HEK293 (cell line): ENCODE data around the gene RABEPK.

ENCODE experiments used
- HOXA7 ChIP-seq: sonication (generic); formaldehyde crosslinking; IDR thresholded peaks from 2 replicates; pipeline ENCODE4 v1.8.1; 2022; ENCODE audit warnings: missing genetic modification reagents, borderline replicate concordance
- MYNN ChIP-seq: fragments of 450-650 bp; formaldehyde crosslinking; IDR thresholded peaks from 2 replicates; pipeline ENCODE4 v1.5.1; 2016; ENCODE audit warnings: missing biosample characterization, missing genetic modification characterization, borderline replicate concordance
- SCRT2 ChIP-seq: fragments of 450-650 bp; formaldehyde crosslinking; IDR thresholded peaks from 2 replicates; pipeline ENCODE4 v1.5.1; 2016; ENCODE audit warnings: missing biosample characterization, missing genetic modification characterization
- TCF7L2 ChIP-seq: IDR thresholded peaks from 2 replicates; pipeline ENCODE4 v1.6.1; 2011; ENCODE audit warnings: low read depth, mild to moderate bottlenecking, inconsistent platforms, low read length, moderate library complexity, borderline replicate concordance
- ZNF23 ChIP-seq: fragments of 450-650 bp; formaldehyde crosslinking; IDR thresholded peaks from 2 replicates; pipeline ENCODE4 v1.5.1; 2016; ENCODE audit warnings: missing biosample characterization, missing genetic modification characterization, borderline replicate concordance
- ZNF274 ChIP-seq, 2 experiments: fragments of 200-500 bp in 1 of 2; fragments of 450-650 bp in 1 of 2; sonication (Bioruptor generic) in 1 of 2; formaldehyde crosslinking in 1 of 2; IDR thresholded peaks; 2 replicates each; pipeline versions ENCODE4 v1.5.1 to v1.6.1; 2014 to 2016; ENCODE audit warnings: borderline replicate concordance in 1 of 2, inconsistent platforms in 1 of 2, low read length in 1 of 2, missing biosample characterization in 1 of 2, missing genetic modification characterization in 1 of 2
- ZNF48 ChIP-seq: fragments of 450-650 bp; formaldehyde crosslinking; IDR thresholded peaks from 2 replicates; pipeline ENCODE4 v1.5.1; 2016; ENCODE audit warnings: missing biosample characterization, missing genetic modification characterization
- TF ChIP-seq, protein P1 (sequence below): fragments of 450-650 bp; formaldehyde crosslinking; IDR thresholded peaks from 2 replicates; pipeline ENCODE4 v1.5.1; 2016; ENCODE audit warnings: missing biosample characterization, missing genetic modification characterization
- TF ChIP-seq, protein P2 (sequence below): fragments of 450-650 bp; formaldehyde crosslinking; IDR thresholded peaks from 2 replicates; pipeline ENCODE4 v1.5.1; 2016; ENCODE audit warnings: missing biosample characterization, missing genetic modification characterization

DNA sequence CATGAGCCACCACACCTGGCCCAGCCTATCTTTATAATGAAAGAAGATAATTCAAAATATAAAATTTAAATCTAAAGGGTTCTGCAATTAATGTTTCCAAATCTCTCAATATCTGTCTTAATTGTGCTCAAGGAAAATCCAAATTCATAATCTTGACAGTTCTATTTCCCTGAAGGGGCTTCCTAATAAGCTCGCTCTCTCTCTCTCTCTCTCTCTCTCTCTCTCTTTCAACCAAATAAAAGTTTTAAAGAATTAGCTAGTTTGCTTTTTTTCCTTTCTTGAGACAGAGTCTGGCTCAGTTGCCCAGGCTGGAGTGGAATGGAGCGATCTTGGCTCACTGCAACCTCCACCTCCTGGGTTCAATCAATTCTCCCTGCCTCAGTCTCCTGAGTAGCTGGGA is 43.8 kb upstream of the RABEPK start:
- TF ChIP-seq ZNF48 (tag by site-specific recombination) (no peak), ZNF274 (IDR thresholded peaks at IDR 0.05; ENCODE audit: low read length) (no peak), ZNF274 (tag by site-specific recombination; IDR thresholded peaks at IDR 0.05; ENCODE audit: borderline replicate concordance) (no peak), TCF7L2 (no peak), HOXA7 (CRISPR knock-in tag) (no peak), ZNF23 (tag by site-specific recombination) (no peak), SCRT2 (tag by site-specific recombination) (no peak), MYNN (tag by site-specific recombination) (no peak)
- TF ChIP-seq, protein P1, sequence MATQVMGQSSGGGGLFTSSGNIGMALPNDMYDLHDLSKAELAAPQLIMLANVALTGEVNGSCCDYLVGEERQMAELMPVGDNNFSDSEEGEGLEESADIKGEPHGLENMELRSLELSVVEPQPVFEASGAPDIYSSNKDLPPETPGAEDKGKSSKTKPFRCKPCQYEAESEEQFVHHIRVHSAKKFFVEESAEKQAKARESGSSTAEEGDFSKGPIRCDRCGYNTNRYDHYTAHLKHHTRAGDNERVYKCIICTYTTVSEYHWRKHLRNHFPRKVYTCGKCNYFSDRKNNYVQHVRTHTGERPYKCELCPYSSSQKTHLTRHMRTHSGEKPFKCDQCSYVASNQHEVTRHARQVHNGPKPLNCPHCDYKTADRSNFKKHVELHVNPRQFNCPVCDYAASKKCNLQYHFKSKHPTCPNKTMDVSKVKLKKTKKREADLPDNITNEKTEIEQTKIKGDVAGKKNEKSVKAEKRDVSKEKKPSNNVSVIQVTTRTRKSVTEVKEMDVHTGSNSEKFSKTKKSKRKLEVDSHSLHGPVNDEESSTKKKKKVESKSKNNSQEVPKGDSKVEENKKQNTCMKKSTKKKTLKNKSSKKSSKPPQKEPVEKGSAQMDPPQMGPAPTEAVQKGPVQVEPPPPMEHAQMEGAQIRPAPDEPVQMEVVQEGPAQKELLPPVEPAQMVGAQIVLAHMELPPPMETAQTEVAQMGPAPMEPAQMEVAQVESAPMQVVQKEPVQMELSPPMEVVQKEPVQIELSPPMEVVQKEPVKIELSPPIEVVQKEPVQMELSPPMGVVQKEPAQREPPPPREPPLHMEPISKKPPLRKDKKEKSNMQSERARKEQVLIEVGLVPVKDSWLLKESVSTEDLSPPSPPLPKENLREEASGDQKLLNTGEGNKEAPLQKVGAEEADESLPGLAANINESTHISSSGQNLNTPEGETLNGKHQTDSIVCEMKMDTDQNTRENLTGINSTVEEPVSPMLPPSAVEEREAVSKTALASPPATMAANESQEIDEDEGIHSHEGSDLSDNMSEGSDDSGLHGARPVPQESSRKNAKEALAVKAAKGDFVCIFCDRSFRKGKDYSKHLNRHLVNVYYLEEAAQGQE (tag by site-specific recombination): no peak
- TF ChIP-seq, protein P2, sequence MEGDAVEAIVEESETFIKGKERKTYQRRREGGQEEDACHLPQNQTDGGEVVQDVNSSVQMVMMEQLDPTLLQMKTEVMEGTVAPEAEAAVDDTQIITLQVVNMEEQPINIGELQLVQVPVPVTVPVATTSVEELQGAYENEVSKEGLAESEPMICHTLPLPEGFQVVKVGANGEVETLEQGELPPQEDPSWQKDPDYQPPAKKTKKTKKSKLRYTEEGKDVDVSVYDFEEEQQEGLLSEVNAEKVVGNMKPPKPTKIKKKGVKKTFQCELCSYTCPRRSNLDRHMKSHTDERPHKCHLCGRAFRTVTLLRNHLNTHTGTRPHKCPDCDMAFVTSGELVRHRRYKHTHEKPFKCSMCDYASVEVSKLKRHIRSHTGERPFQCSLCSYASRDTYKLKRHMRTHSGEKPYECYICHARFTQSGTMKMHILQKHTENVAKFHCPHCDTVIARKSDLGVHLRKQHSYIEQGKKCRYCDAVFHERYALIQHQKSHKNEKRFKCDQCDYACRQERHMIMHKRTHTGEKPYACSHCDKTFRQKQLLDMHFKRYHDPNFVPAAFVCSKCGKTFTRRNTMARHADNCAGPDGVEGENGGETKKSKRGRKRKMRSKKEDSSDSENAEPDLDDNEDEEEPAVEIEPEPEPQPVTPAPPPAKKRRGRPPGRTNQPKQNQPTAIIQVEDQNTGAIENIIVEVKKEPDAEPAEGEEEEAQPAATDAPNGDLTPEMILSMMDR: no peak
